T-helper 17 cell (primary cell): ENCODE measurements around the gene AKAP8. TPM values are rescaled to one million over a fixed set of nuclear protein-coding genes. Genes with fewer than 3 reads are reported as not detected.
A peak's percentile ranks its signal among the peaks of the same experiment; 100 is the strongest.
"Not testable (repeated sequence)": the region's sequence is repeated elsewhere in the genome, so short reads cannot be mapped to it uniquely, and the experiment has no call there.

Experiments
- ATAC-seq: fragments of 150-1000 bp; cut with Tn5 transposase; 2 replicates; pipeline ENCODE4 v1.10.0; 2021; ENCODE audit warnings: mild to moderate bottlenecking, moderate library complexity
- DNase-seq, 3 donors: peaks; one replicate each; pipeline versions ENCODE4 v3.0.0 to v3.0.0-alpha.2; 2020 to 2021
- H3K9me3 ChIP-seq: one replicate; pipeline ENCODE4 v1.7.0; 2013; ENCODE audit warnings: low read length, mild to moderate bottlenecking; ENCODE audit not compliant: control insufficient read depth, poor library complexity, severe bottlenecking
- H3K27ac Mint-ChIP-seq: one replicate; pipeline ENCODE4 v1.8.0; 2022; ENCODE audit warnings: mild to moderate bottlenecking, moderate library complexity, mixed read lengths
- H3K27me3 Mint-ChIP-seq: one replicate; pipeline ENCODE4 v1.8.0; 2022; ENCODE audit warnings: mixed read lengths
- H3K36me3 Mint-ChIP-seq: one replicate; pipeline ENCODE4 v1.8.0; 2022; ENCODE audit warnings: low read depth, mixed read lengths
- H3K4me1 Mint-ChIP-seq: one replicate; pipeline ENCODE4 v1.8.0; 2022; ENCODE audit warnings: mild to moderate bottlenecking, mixed read lengths
- H3K4me3 Mint-ChIP-seq: one replicate; pipeline ENCODE4 v1.8.0; 2022; ENCODE audit warnings: mild to moderate bottlenecking, moderate library complexity, mixed read lengths
- total RNA-seq, 4 donors: library from RNA in 2 of 4; stranded (reverse) in 2 of 4; gene quantifications; one replicate each; pipeline ENCODE4 v1.2.3 and lab custom pipeline; 2022 to 2026

AKAP8 gene
- total RNA-seq, 2 donors from 2014 or later, result 87.6 to 90.2 TPM

GRCh38 chr19:15363048-15363447 is 16.5 kb downstream of the AKAP8 start:
- H3K4me3 Mint-ChIP-seq, DNase-seq, H3K4me1 Mint-ChIP-seq, ATAC-seq, H3K9me3 ChIP-seq, H3K27me3 Mint-ChIP-seq, H3K36me3 Mint-ChIP-seq, H3K27ac Mint-ChIP-seq: not testable (repeated sequence)

GRCh38 chr19:15360015-15360414 is 19.6 kb downstream of the AKAP8 start:
- H3K9me3 ChIP-seq, H3K27me3 Mint-ChIP-seq, H3K36me3 Mint-ChIP-seq, DNase-seq, H3K4me1 Mint-ChIP-seq: not testable (repeated sequence)
- peak; percentile 51 for ATAC-seq
- Mint-ChIP-seq H3K27ac (peak overlapping the region; percentile 75), H3K4me3 (peak overlapping the region; percentile 31)

GRCh38 chr19:15358918-15359317 is 20.7 kb downstream of the AKAP8 start:
- H3K4me3 Mint-ChIP-seq, result no peak overlapping the region
- no peak for ATAC-seq
- H3K4me1 Mint-ChIP-seq, result no peaks in the 10 kb centered on the region
- peaks cover 7% of the 10 kb centered on the region for H3K36me3 Mint-ChIP-seq
- DNase-seq, result no peak
- H3K9me3 ChIP-seq, result no peaks in the 10 kb centered on the region
- peak overlapping the region; percentile 75 for H3K27ac Mint-ChIP-seq
- no peaks in the 10 kb centered on the region for H3K27me3 Mint-ChIP-seq

- no peak for ATAC-seq
- no peak overlapping the region for H3K4me3 Mint-ChIP-seq
- no peak for DNase-seq
- no peaks in the 10 kb centered on the region for H3K27me3 Mint-ChIP-seq
- peaks cover 5% of the 10 kb centered on the region for H3K36me3 Mint-ChIP-seq
- no peaks in the 10 kb centered on the region for H3K4me1 Mint-ChIP-seq
- no peaks in the 10 kb centered on the region for H3K9me3 ChIP-seq
- H3K27ac Mint-ChIP-seq, result no peak overlapping the region
Observed at GRCh38 chr19:15357906-15358305, 21.7 kb downstream of the AKAP8 start.

- Mint-ChIP-seq H3K27ac (peak overlapping the region; percentile 34), H3K27me3 (no peaks in the 10 kb centered on the region), H3K4me1 (no peaks in the 10 kb centered on the region), H3K4me3 (no peak overlapping the region), H3K36me3 (peaks cover 5% of the 10 kb centered on the region)
- DNase-seq (no peak), ATAC-seq (no peak)
- no peaks in the 10 kb centered on the region for H3K9me3 ChIP-seq
Observed at GRCh38 chr19:15354566-15355296, 24.9 kb downstream of the AKAP8 start.

- peak overlapping the region; percentile 34 for H3K27ac Mint-ChIP-seq
- DNase-seq (no peak), ATAC-seq (no peak)
- H3K4me3 Mint-ChIP-seq, result peak overlapping the region; percentile 7
- H3K4me1 Mint-ChIP-seq, result no peaks in the 10 kb centered on the region
- H3K9me3 ChIP-seq, result no peaks in the 10 kb centered on the region
- peaks cover 5% of the 10 kb centered on the region for H3K36me3 Mint-ChIP-seq
- no peaks in the 10 kb centered on the region for H3K27me3 Mint-ChIP-seq
Observed at GRCh38 chr19:15353908-15354307, 25.7 kb downstream of the AKAP8 start.

GRCh38 chr19:15352535-15352934 is 27.1 kb downstream of the AKAP8 start:
- DNase-seq, H3K9me3 ChIP-seq, H3K4me1 Mint-ChIP-seq, H3K36me3 Mint-ChIP-seq, ATAC-seq, H3K27me3 Mint-ChIP-seq, H3K27ac Mint-ChIP-seq: not testable (repeated sequence)
- H3K4me3 Mint-ChIP-seq, result peak overlapping the region; percentile 33

GRCh38 chr19:15341328-15341727 is 38.3 kb downstream of the AKAP8 start:
- H3K36me3 Mint-ChIP-seq, H3K4me1 Mint-ChIP-seq, H3K27ac Mint-ChIP-seq, ATAC-seq, DNase-seq, H3K27me3 Mint-ChIP-seq, H3K9me3 ChIP-seq, H3K4me3 Mint-ChIP-seq: not testable (repeated sequence)

- no peaks in the 10 kb centered on the region for H3K27me3 Mint-ChIP-seq
- no peaks in the 10 kb centered on the region for H3K4me1 Mint-ChIP-seq
- ATAC-seq, result no peak
Observed at GRCh38 chr19:15340086-15340485, 39.5 kb downstream of the AKAP8 start.

GRCh38 chr19:15337202-15337601 is 42.4 kb downstream of the AKAP8 start:
- ATAC-seq, result no peak
- no peaks in the 10 kb centered on the region for H3K9me3 ChIP-seq
- H3K27ac Mint-ChIP-seq, result no peak overlapping the region
- H3K4me1 Mint-ChIP-seq, result peaks cover 4% of the 10 kb centered on the region
- H3K36me3 Mint-ChIP-seq, result no peaks in the 10 kb centered on the region
- DNase-seq, result no peak
- no peaks in the 10 kb centered on the region for H3K27me3 Mint-ChIP-seq
- H3K4me3 Mint-ChIP-seq, result no peak overlapping the region

More at GRCh38 chr19:15340086-15340485, 39.5 kb downstream of the AKAP8 start:
- no peaks in the 10 kb centered on the region for H3K9me3 ChIP-seq
- Mint-ChIP-seq H3K36me3 (no peaks in the 10 kb centered on the region), H3K27ac (no peak overlapping the region), H3K4me3 (no peak overlapping the region)
- no peak for DNase-seq

GRCh38 chr19:15335992-15336391 is 43.6 kb downstream of the AKAP8 start:
- ATAC-seq, H3K27ac Mint-ChIP-seq, H3K36me3 Mint-ChIP-seq, H3K4me3 Mint-ChIP-seq, H3K9me3 ChIP-seq, H3K27me3 Mint-ChIP-seq, H3K4me1 Mint-ChIP-seq, DNase-seq: not testable (repeated sequence)

- Mint-ChIP-seq H3K27me3 (no peaks in the 10 kb centered on the region), H3K27ac (peak within 1 kb of the TSS; percentile 93), H3K36me3 (no peaks in the 10 kb centered on the region), H3K4me1 (peaks cover 29% of the 10 kb centered on the region), H3K4me3 (peak within 1 kb of the TSS; percentile 96)
- ATAC-seq (peak; percentile 65), DNase-seq (peak; percentile 69 to 77 (median 75))
- H3K9me3 ChIP-seq, result no peaks in the 10 kb centered on the region
Observed at GRCh38 chr19:15332311-15332996, 47.1 kb downstream of the AKAP8 start, which contains the start of gene BRD4. Gene BRD4, minus strand, starts transcription at chr19:15332539. Its CDS starts 59,440 bp downstream, at chr19:15273099.

GRCh38 chr19:15331419-15332310 is 47.9 kb downstream of the AKAP8 start:
- Mint-ChIP-seq H3K27me3 (no peaks in the 10 kb centered on the region), H3K4me1 (peaks cover 37% of the 10 kb centered on the region), H3K4me3 (peak overlapping the region; percentile 96), H3K27ac (peak overlapping the region; percentile 93), H3K36me3 (no peaks in the 10 kb centered on the region)
- H3K9me3 ChIP-seq, result no peaks in the 10 kb centered on the region
- ATAC-seq, result peak; percentile 70
- DNase-seq, result peak; percentile 32 to 63 (median 59)
